ENCODE data around the gene HUWE1. TPM values are rescaled to one million over a fixed set of nuclear protein-coding genes. Genes with fewer than 3 reads are reported as not detected.

The HUWE1 gene
- total and polyA plus RNA-seq, 9 of the 15 experiments (the other 6 are each of a cell fraction or from before 2014, with no cell fraction given) = 23.9 to 204 (median 65.1) TPM

DNA sequence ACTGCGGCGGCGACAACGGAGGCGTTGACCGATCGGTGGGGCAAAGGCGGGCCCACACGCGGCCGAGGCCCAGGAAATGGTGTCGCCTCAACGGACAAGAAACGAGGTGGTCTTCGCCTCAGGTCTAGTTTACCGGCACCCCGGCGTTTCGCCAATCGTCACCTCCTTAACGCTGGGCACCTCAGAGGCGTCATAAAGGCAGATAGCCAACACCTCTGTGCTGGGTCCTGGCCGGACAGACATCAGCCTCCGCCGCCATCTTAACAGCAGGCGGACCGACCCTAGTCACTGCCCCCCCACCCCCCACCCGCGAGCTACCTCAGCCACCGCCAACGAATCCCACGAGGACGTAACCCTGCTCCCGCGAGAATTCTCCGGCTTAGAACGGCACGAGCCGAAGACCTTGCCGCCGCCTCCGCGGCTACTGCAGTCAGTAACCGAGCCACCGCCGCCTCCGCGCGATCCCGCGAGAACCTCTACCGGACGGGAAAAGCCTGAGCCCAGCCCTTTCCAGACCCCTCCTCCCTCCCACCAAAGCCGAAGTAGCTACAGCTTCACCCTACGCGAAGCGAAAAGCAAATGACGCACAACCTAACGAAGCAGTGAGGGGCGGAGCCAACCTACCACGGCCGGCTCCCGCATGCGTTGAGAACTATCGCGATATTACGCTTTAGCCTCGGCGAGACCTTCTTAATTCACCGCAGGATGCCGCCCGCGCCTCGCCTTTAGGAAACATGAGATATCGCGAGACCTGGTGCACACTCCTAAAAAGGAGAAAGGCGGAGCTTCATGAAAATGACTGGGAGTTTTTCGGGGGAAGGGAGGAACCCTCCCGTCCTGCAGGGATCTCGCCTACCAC lies 2.7 kb downstream of the HUWE1 start (continued):
- TF ChIP-seq, protein P1, sequence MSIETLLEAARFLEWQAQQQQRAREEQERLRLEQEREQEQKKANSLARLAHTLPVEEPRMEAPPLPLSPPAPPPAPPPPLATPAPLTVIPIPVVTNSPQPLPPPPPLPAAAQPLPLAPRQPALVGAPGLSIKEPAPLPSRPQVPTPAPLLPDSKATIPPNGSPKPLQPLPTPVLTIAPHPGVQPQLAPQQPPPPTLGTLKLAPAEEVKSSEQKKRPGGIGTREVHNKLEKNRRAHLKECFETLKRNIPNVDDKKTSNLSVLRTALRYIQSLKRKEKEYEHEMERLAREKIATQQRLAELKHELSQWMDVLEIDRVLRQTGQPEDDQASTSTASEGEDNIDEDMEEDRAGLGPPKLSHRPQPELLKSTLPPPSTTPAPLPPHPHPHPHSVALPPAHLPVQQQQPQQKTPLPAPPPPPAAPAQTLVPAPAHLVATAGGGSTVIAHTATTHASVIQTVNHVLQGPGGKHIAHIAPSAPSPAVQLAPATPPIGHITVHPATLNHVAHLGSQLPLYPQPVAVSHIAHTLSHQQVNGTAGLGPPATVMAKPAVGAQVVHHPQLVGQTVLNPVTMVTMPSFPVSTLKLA (conservative IDR thresholded peaks at IDR 0.05) = peak; percentile 53 to 67; a peak in 2 of 4 replicates
- TF ChIP-seq TAF15 (IDR thresholded peaks at IDR 0.05; ENCODE audit: low read depth, low read length) (no peak), MAFF (IDR thresholded peaks at IDR 0.05; ENCODE audit: low read length) (peak; percentile 59), CHD1 (IDR thresholded peaks at IDR 0.05; ENCODE audit: low read length) (peak; percentile 77), RUNX1 (IDR thresholded peaks at IDR 0.05; ENCODE audit: low read depth) (no peak), RFX7 (CRISPR knock-in tag; IDR thresholded peaks at IDR 0.05) (no peak), NUFIP1 (IDR thresholded peaks at IDR 0.05; ENCODE audit: partially characterized antibody) (no peak), SAFB2 (IDR thresholded peaks at IDR 0.05; ENCODE audit: borderline replicate concordance, low read depth, low read length, severe bottlenecking) (no peak), KLF16 (IDR thresholded peaks at IDR 0.05) (no peak), EZH2 (IDR thresholded peaks at IDR 0.05; ENCODE audit: borderline replicate concordance, low read depth, low read length) (no peak), SRSF7 (optimal IDR thresholded peaks at IDR 0.05; ENCODE audit: low read depth, low read length) (no peak), FUS (optimal IDR thresholded peaks at IDR 0.05; ENCODE audit: low read depth, low read length) (no peak), NRF1 (conservative IDR thresholded peaks at IDR 0.05 in 1 of 2, IDR thresholded peaks at IDR 0.05 in 1 of 2) (peak; percentile 90 to 92), SMARCE1 (IDR thresholded peaks at IDR 0.05) (no peak), TAF7 (tag; IDR thresholded peaks at IDR 0.05) (no peak), CHD2 (IDR thresholded peaks at IDR 0.05; ENCODE audit: low read depth, low read length) (peak; percentile 95), RBFOX2 (IDR thresholded peaks at IDR 0.05; ENCODE audit: low read depth, low read length) (peak; percentile 96), POLR2B (IDR thresholded peaks at IDR 0.05; ENCODE audit: low read depth, partially characterized antibody) (peak; percentile 93)
- TF ChIP-seq, protein P2, sequence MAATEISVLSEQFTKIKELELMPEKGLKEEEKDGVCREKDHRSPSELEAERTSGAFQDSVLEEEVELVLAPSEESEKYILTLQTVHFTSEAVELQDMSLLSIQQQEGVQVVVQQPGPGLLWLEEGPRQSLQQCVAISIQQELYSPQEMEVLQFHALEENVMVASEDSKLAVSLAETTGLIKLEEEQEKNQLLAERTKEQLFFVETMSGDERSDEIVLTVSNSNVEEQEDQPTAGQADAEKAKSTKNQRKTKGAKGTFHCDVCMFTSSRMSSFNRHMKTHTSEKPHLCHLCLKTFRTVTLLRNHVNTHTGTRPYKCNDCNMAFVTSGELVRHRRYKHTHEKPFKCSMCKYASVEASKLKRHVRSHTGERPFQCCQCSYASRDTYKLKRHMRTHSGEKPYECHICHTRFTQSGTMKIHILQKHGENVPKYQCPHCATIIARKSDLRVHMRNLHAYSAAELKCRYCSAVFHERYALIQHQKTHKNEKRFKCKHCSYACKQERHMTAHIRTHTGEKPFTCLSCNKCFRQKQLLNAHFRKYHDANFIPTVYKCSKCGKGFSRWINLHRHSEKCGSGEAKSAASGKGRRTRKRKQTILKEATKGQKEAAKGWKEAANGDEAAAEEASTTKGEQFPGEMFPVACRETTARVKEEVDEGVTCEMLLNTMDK (IDR thresholded peaks at IDR 0.05; ENCODE audit: borderline replicate concordance, insufficient read depth, low read depth, low read length, poor library complexity, severe bottlenecking) = no peak
- TF ChIP-seq, protein P3, sequence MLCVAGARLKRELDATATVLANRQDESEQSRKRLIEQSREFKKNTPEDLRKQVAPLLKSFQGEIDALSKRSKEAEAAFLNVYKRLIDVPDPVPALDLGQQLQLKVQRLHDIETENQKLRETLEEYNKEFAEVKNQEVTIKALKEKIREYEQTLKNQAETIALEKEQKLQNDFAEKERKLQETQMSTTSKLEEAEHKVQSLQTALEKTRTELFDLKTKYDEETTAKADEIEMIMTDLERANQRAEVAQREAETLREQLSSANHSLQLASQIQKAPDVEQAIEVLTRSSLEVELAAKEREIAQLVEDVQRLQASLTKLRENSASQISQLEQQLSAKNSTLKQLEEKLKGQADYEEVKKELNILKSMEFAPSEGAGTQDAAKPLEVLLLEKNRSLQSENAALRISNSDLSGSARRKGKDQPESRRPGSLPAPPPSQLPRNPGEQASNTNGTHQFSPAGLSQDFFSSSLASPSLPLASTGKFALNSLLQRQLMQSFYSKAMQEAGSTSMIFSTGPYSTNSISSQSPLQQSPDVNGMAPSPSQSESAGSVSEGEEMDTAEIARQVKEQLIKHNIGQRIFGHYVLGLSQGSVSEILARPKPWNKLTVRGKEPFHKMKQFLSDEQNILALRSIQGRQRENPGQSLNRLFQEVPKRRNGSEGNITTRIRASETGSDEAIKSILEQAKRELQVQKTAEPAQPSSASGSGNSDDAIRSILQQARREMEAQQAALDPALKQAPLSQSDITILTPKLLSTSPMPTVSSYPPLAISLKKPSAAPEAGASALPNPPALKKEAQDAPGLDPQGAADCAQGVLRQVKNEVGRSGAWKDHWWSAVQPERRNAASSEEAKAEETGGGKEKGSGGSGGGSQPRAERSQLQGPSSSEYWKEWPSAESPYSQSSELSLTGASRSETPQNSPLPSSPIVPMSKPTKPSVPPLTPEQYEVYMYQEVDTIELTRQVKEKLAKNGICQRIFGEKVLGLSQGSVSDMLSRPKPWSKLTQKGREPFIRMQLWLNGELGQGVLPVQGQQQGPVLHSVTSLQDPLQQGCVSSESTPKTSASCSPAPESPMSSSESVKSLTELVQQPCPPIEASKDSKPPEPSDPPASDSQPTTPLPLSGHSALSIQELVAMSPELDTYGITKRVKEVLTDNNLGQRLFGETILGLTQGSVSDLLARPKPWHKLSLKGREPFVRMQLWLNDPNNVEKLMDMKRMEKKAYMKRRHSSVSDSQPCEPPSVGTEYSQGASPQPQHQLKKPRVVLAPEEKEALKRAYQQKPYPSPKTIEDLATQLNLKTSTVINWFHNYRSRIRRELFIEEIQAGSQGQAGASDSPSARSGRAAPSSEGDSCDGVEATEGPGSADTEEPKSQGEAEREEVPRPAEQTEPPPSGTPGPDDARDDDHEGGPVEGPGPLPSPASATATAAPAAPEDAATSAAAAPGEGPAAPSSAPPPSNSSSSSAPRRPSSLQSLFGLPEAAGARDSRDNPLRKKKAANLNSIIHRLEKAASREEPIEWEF (CRISPR knock-in tag; IDR thresholded peaks at IDR 0.05) = no peak

Data from K562 (cell line).